Natural killer cell (primary cell): Measurements from ENCODE around the gene NEK1. TPM values are rescaled to one million over a fixed set of nuclear protein-coding genes. Genes with fewer than 3 reads are reported as not detected.

Source experiments
- ATAC-seq, 3 donors: fragments of 150-1000 bp in 2 of 3; fragments of 200-7000 bp in 1 of 3; cut with Tn5 transposase; 1 replicate in 1 of 3; 2 replicates in 2 of 3; pipeline ENCODE4 v1.10.0; 2021; ENCODE audit warnings: mild to moderate bottlenecking in 2 of 3, moderate library complexity in 2 of 3
- DNase-seq, 2 donors: peaks; one replicate each; pipeline versions ENCODE4 v3.0.0 to v3.0.0-alpha.2; 2013 to 2021; ENCODE audit warnings: mixed read lengths in 1 of 2
- H3K27ac ChIP-seq: one replicate; pipeline ENCODE4 v1.5.1; 2013; ENCODE audit warnings: mild to moderate bottlenecking, low read length
- H3K27me3 ChIP-seq: one replicate; pipeline ENCODE4 v1.6.1; 2013; ENCODE audit warnings: low read length; ENCODE audit not compliant: control insufficient read depth, insufficient read depth
- H3K36me3 ChIP-seq: one replicate; pipeline ENCODE4 v1.6.1; 2013; ENCODE audit warnings: low read length; ENCODE audit not compliant: control insufficient read depth, insufficient read depth
- H3K4me1 ChIP-seq: one replicate; pipeline ENCODE4 v1.6.1; 2013; ENCODE audit warnings: low read length; ENCODE audit not compliant: control insufficient read depth, insufficient read depth
- H3K4me3 ChIP-seq: one replicate; pipeline ENCODE4 v1.5.1; 2013; ENCODE audit warnings: low read length
- H3K9me3 ChIP-seq: one replicate; pipeline ENCODE4 v1.6.1; 2013; ENCODE audit warnings: low read length; ENCODE audit not compliant: control insufficient read depth, insufficient read depth
- H3K27ac Mint-ChIP-seq, 2 donors: one replicate each; pipeline ENCODE4 v1.8.0; 2022; ENCODE audit warnings: mild to moderate bottlenecking in 2 of 2, mixed read lengths in 2 of 2, moderate library complexity in 1 of 2
- H3K27me3 Mint-ChIP-seq, 2 donors: one replicate each; pipeline ENCODE4 v1.8.0; 2022; ENCODE audit warnings: low read depth in 2 of 2, mixed read lengths in 2 of 2
- H3K36me3 Mint-ChIP-seq: one replicate; pipeline ENCODE4 v1.8.0; 2022; ENCODE audit warnings: mixed read lengths
- H3K4me1 Mint-ChIP-seq, 2 donors: one replicate each; pipeline ENCODE4 v1.8.0; 2022; ENCODE audit warnings: mixed read lengths in 2 of 2
- H3K4me3 Mint-ChIP-seq: one replicate; pipeline ENCODE4 v1.8.0; 2022; ENCODE audit warnings: mild to moderate bottlenecking, moderate library complexity, mixed read lengths
- H3K9me3 Mint-ChIP-seq, 2 donors: one replicate each; pipeline ENCODE4 v1.8.0; 2022; ENCODE audit warnings: mixed read lengths in 2 of 2
- WGBS: methylation state at CpG from one replicate; pipeline ENCODE4 v1.1.7; 2013; ENCODE audit warnings: missing lambda C conversion rate; ENCODE audit not compliant: insufficient coverage; 5-methylcytosine and 5-hydroxymethylcytosine counted together
- intact Hi-C: fragments of 100-400 bp; cut with micrococcal nuclease; formaldehyde crosslinking; loops from one replicate; pipeline ENCODE4 v1.14.2; 2022
- total RNA-seq, 4 donors: library from RNA; stranded (reverse); fragments of 120-200 nt in 1 of 4; gene quantifications; one replicate each; pipeline versions ENCODE4 v1.2.3 to v1.2.4, GENCODE V29; 2013 to 2022
- TF ChIP-seq, protein P1 (sequence below): fragments of 200-600 bp; IDR thresholded peaks from one replicate; pipeline ENCODE4 v1.8.0; 2022; ENCODE audit warnings: antibody characterized with exemption

The NEK1 gene
- total RNA-seq, 3 donors from 2014 or later (not counting 1 experiment from before 2014, with no cell fraction given) = 16.4 to 24.9 (median 19.0) TPM

DNA sequence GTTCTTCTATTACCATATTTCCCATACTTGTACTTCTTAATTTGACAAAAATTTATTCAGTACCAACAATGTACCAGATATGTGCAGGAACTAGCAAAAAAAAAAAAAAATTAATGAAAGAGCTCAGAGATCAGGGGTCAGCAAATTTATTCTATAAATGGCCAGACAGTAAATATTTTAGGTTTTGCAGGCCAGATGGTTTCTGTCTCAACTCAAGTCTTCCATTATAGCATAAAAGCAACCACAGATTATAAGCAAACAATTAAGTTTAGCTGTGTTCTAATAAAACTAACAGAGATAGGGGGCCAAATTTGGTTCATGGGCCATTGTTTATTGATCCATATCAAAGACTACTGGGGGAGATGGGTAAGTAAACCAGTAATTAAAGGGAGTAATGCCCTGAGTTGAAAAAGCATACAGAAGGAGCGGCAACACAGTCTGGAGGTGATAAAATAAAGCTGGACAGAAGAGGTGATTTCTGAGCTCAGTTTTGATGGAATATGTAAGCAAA, 19.3 kb downstream of the NEK1 start:
- ATAC-seq = no peak
- Histone ChIP-seq H3K27me3 (no peaks in the 10 kb centered on the region), H3K27ac (no peak overlapping the region), H3K4me1 (no peaks in the 10 kb centered on the region), H3K9me3 (no peaks in the 10 kb centered on the region), H3K4me3 (no peak overlapping the region), H3K36me3 (peaks cover 18% of the 10 kb centered on the region)
- Mint-ChIP-seq H3K27me3 (no peaks in the 10 kb centered on the region), H3K4me1 (peaks cover 0 to 8% of the 10 kb centered on the region in 2 donors), H3K36me3 (peaks cover 19% of the 10 kb centered on the region), H3K4me3 (no peak overlapping the region), H3K9me3 (no peaks in the 10 kb centered on the region), H3K27ac (peak overlapping the region in 1 of 2 donors; percentile 26)
- intact Hi-C loops = no loop called here
- WGBS = 100% methylated on average over 1 of the region's 1 CpG
- TF ChIP-seq, protein P1, sequence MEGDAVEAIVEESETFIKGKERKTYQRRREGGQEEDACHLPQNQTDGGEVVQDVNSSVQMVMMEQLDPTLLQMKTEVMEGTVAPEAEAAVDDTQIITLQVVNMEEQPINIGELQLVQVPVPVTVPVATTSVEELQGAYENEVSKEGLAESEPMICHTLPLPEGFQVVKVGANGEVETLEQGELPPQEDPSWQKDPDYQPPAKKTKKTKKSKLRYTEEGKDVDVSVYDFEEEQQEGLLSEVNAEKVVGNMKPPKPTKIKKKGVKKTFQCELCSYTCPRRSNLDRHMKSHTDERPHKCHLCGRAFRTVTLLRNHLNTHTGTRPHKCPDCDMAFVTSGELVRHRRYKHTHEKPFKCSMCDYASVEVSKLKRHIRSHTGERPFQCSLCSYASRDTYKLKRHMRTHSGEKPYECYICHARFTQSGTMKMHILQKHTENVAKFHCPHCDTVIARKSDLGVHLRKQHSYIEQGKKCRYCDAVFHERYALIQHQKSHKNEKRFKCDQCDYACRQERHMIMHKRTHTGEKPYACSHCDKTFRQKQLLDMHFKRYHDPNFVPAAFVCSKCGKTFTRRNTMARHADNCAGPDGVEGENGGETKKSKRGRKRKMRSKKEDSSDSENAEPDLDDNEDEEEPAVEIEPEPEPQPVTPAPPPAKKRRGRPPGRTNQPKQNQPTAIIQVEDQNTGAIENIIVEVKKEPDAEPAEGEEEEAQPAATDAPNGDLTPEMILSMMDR = no peak
- DNase-seq = no peak

DNA sequence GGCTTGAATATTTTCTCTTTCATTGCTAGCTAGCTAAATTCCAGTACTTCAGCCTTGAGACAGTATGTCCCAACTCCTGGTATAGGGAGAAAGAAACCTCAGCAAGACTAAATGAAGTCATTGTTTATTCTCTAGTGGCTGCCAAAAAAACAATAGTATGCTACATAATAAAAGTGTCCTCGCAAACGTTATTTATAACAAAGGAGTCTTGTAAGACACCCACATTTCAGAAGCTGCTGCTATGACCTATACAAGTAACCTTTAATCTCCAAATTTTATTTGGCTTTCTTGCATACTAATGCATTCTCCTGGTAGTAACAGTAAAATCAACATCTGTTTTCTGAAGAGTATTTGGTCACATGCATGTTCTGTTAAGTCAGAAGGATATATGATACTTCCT, 28.8 kb downstream of the NEK1 start:
- H3K27me3 Mint-ChIP-seq = no peaks in the 10 kb centered on the region
- 100% methylated on average over 2 of the region's 2 CpGs for WGBS
- Histone ChIP-seq H3K27ac (no peak overlapping the region), H3K4me3 (no peak overlapping the region), H3K9me3 (no peaks in the 10 kb centered on the region), H3K27me3 (no peaks in the 10 kb centered on the region), H3K4me1 (no peaks in the 10 kb centered on the region), H3K36me3 (peaks cover 12% of the 10 kb centered on the region)
- no peak overlapping the region for H3K27ac Mint-ChIP-seq
- no peaks in the 10 kb centered on the region for H3K9me3 Mint-ChIP-seq
- peaks cover 7% of the 10 kb centered on the region for H3K36me3 Mint-ChIP-seq
- ATAC-seq (no peak), DNase-seq (no peak)
- intact Hi-C loops = no loop called here
- H3K4me1 Mint-ChIP-seq = no peaks in the 10 kb centered on the region
- H3K4me3 Mint-ChIP-seq = no peak overlapping the region
- TF ChIP-seq, protein P1 = no peak

DNA sequence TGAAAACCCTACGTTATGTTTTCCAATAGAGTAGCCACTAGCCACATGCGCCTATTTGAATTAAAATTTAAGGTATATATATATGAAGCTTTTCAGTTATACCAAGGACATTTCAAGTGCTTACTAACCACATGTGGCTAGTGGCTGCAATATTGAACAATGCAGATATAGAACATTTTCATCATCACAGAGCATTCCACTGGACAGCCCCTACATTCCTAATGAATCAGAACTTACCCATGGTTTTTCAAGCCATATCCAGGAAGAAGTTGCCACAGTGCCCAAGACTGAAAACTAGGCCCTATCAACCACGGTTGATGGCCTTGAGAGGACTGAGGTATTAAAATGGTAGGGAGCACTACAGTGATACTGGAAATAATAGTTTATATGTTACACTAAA, 29.7 kb downstream of the NEK1 start:
- H3K27me3 Mint-ChIP-seq = no peaks in the 10 kb centered on the region
- no peak overlapping the region for H3K27ac ChIP-seq
- 95% methylated on average over 3 of the region's 3 CpGs for WGBS
- intact Hi-C loops = no loop called here
- H3K4me3 Mint-ChIP-seq = no peak overlapping the region
- no peaks in the 10 kb centered on the region for H3K9me3 Mint-ChIP-seq
- peaks cover 7% of the 10 kb centered on the region for H3K36me3 Mint-ChIP-seq
- no peaks in the 10 kb centered on the region for H3K27me3 ChIP-seq
- H3K4me1 Mint-ChIP-seq = no peaks in the 10 kb centered on the region
- no peaks in the 10 kb centered on the region for H3K9me3 ChIP-seq
- H3K4me3 ChIP-seq = no peak overlapping the region
- H3K27ac Mint-ChIP-seq = no peak overlapping the region
- H3K4me1 ChIP-seq = no peaks in the 10 kb centered on the region
- DNase-seq (no peak), ATAC-seq (no peak)
- TF ChIP-seq, protein P1 = no peak
- H3K36me3 ChIP-seq = peaks cover 9% of the 10 kb centered on the region

DNA sequence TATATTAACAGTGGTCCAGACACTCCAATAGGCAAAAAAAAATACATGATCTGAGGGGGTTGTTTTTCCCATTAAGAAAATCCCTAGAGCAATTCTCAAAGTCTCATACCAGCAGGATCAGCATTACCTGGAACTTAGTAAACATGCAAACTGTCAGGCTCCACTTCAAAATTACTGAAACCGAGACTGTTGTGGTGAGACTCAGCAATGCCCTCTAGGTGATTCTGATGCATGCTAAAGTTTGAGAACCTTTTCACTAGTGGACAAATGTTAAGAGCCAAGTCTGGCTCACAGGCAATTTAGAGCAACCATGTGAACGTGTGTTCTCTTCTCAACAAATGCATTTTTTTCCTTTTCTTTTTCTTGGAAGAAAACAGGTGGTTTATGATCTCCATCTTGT, 30.2 kb downstream of the NEK1 start:
- TF ChIP-seq, protein P1 = no peak
- 88% methylated on average over 2 of the region's 2 CpGs for WGBS
- Mint-ChIP-seq H3K27ac (no peak overlapping the region), H3K27me3 (no peaks in the 10 kb centered on the region), H3K4me1 (no peaks in the 10 kb centered on the region), H3K9me3 (no peaks in the 10 kb centered on the region), H3K36me3 (peaks cover 7% of the 10 kb centered on the region), H3K4me3 (no peak overlapping the region)
- H3K9me3 ChIP-seq = no peaks in the 10 kb centered on the region
- no peak overlapping the region for H3K27ac ChIP-seq
- intact Hi-C loops = no loop called here
- no peaks in the 10 kb centered on the region for H3K27me3 ChIP-seq
- DNase-seq (no peak), ATAC-seq (no peak)
- H3K4me1 ChIP-seq = no peaks in the 10 kb centered on the region
- peaks cover 9% of the 10 kb centered on the region for H3K36me3 ChIP-seq
- no peak overlapping the region for H3K4me3 ChIP-seq
